Measurements from ENCODE around the gene WSB1.

WSB1 gene

GRCh38 chr17:27303734-27304133 lies 9.8 kb downstream of the WSB1 start:
- H3K27ac ChIP-seq (ENCODE audit: low read length, poor library complexity, severe bottlenecking), result no peak overlapping the region
- no peak for DNase-seq
- H3K79me1 ChIP-seq (replicated peaks; ENCODE audit: low read length, poor library complexity, severe bottlenecking), result peaks cover 3% of the 10 kb centered on the region
- H3K4me3 ChIP-seq (ENCODE audit: insufficient read depth in 1 of 2, low read depth in 1 of 2, low read length in 2 of 2), result no peak overlapping the region
- H3K9ac ChIP-seq (ENCODE audit: low read length), result no peak overlapping the region
- H4K91ac ChIP-seq (ENCODE audit: low read length), result no peak overlapping the region
- H3K18ac ChIP-seq (ENCODE audit: low read depth in 1 of 2, low read length in 2 of 2), result no peak overlapping the region
- H2BK120ac ChIP-seq (ENCODE audit: low read depth, low read length), result no peak overlapping the region
- H2AFZ ChIP-seq (ENCODE audit: low read depth, low read length), result no peak overlapping the region
- no peak overlapping the region for H4K8ac ChIP-seq (ENCODE audit: low read length)
- no peaks in the 10 kb centered on the region for H3K9me3 ChIP-seq (ENCODE audit: control insufficient read depth, low read length)
- H3K4me1 ChIP-seq (ENCODE audit: control insufficient read depth, insufficient read depth, low read depth, low read length), result peaks cover 4% of the 10 kb centered on the region
- no peak overlapping the region for H2BK12ac ChIP-seq (ENCODE audit: low read length in 2 of 2)
- no peak overlapping the region for H3K23ac ChIP-seq (ENCODE audit: low read length in 2 of 2)
- 100% methylated on average over 2 of the region's 2 CpGs for WGBS
- H3K4me2 ChIP-seq (ENCODE audit: low read length, poor library complexity, severe bottlenecking), result no peak overlapping the region
- no peaks in the 10 kb centered on the region for H3K27me3 ChIP-seq (ENCODE audit: control insufficient read depth in 1 of 2, insufficient read depth in 1 of 2, low read length in 2 of 2)
- peaks cover 6 to 58% of the 10 kb centered on the region in 2 experiments for H3K36me3 ChIP-seq (ENCODE audit: control insufficient read depth in 1 of 2, insufficient read depth in 2 of 2, low read depth in 1 of 2, low read length in 2 of 2)
- H2BK5ac ChIP-seq (ENCODE audit: low read depth, low read length, poor library complexity, severe bottlenecking), result no peak overlapping the region
- H3K14ac ChIP-seq (ENCODE audit: low read length in 2 of 2), result no peak overlapping the region
- no peak overlapping the region for H2BK15ac ChIP-seq (ENCODE audit: low read depth, poor library complexity, severe bottlenecking)
- H2AK5ac ChIP-seq (ENCODE audit: low read length, severe bottlenecking), result no peak overlapping the region
- no peak overlapping the region for H3K4ac ChIP-seq (ENCODE audit: low read depth in 1 of 2, low read length in 2 of 2)

GRCh38 chr17:27306276-27306835 lies 12.4 kb downstream of the WSB1 start:
- Histone ChIP-seq H3K36me3 (ENCODE audit: control insufficient read depth in 1 of 2, insufficient read depth in 2 of 2, low read depth in 1 of 2, low read length in 2 of 2) (peaks cover 12 to 83% of the 10 kb centered on the region in 2 experiments), H3K4me1 (ENCODE audit: control insufficient read depth, insufficient read depth, low read depth, low read length) (peaks cover 3% of the 10 kb centered on the region), H2BK5ac (ENCODE audit: low read depth, low read length, poor library complexity, severe bottlenecking) (no peak overlapping the region), H2AK5ac (ENCODE audit: low read length, severe bottlenecking) (no peak overlapping the region), H2AFZ (ENCODE audit: low read depth, low read length) (no peak overlapping the region), H3K4me3 (ENCODE audit: insufficient read depth in 1 of 2, low read depth in 1 of 2, low read length in 2 of 2) (no peak overlapping the region), H3K4me2 (ENCODE audit: low read length, poor library complexity, severe bottlenecking) (no peak overlapping the region), H3K9ac (ENCODE audit: low read length) (no peak overlapping the region), H3K79me1 (replicated peaks; ENCODE audit: low read length, poor library complexity, severe bottlenecking) (peaks cover 9% of the 10 kb centered on the region), H4K91ac (ENCODE audit: low read length) (no peak overlapping the region), H3K9me3 (ENCODE audit: control insufficient read depth, low read length) (no peaks in the 10 kb centered on the region), H3K14ac (ENCODE audit: low read length in 2 of 2) (no peak overlapping the region), H4K8ac (ENCODE audit: low read length) (no peak overlapping the region), H2BK120ac (ENCODE audit: low read depth, low read length) (no peak overlapping the region), H3K4ac (ENCODE audit: low read depth in 1 of 2, low read length in 2 of 2) (no peak overlapping the region), H3K23ac (ENCODE audit: low read length in 2 of 2) (no peak overlapping the region), H2BK15ac (ENCODE audit: low read depth, poor library complexity, severe bottlenecking) (no peak overlapping the region), H3K27ac (ENCODE audit: low read length, poor library complexity, severe bottlenecking) (no peak overlapping the region), H2BK12ac (ENCODE audit: low read length in 2 of 2) (no peak overlapping the region), H3K18ac (ENCODE audit: low read depth in 1 of 2, low read length in 2 of 2) (no peak overlapping the region), H3K27me3 (ENCODE audit: control insufficient read depth in 1 of 2, insufficient read depth in 1 of 2, low read length in 2 of 2) (no peaks in the 10 kb centered on the region)
- 98% methylated on average over 4 of the region's 7 CpGs for WGBS
- DNase-seq, result no peak

DNA sequence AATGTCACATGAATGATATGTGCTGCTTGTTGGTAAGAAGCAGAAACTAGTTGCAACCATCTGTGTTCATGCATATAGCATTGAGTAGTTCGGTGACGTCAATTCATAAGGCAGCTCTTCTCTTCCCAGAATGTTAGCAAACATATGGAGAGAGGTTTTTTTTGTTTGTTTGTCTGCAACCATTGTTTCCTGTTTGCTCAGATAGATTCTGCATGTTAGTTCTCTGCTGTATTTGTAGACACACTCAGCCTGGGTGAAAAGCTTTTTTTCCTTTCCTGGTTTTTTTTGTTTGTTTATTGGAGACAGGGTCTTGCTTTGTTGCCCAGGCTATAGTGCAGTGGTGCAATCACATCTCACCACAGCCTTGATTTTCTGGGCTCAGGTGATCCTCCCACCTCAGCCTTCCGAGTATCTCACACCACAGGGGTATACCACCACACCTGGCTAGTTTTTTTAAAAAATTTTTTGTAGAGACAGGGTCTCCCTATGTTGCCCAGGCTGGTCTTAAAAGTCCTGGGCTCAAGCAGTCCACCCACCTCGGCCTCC lies 16.7 kb downstream of the WSB1 start:
- no peak overlapping the region for H3K23ac ChIP-seq (ENCODE audit: low read length in 2 of 2)
- no peak overlapping the region for H2AK5ac ChIP-seq (ENCODE audit: low read length, severe bottlenecking)
- H2BK5ac ChIP-seq (ENCODE audit: low read depth, low read length, poor library complexity, severe bottlenecking), result no peak overlapping the region
- H2AFZ ChIP-seq (ENCODE audit: low read depth, low read length), result no peak overlapping the region
- H3K14ac ChIP-seq (ENCODE audit: low read length in 2 of 2), result no peak overlapping the region
- H3K4ac ChIP-seq (ENCODE audit: low read depth in 1 of 2, low read length in 2 of 2), result no peak overlapping the region
- no peak overlapping the region for H4K8ac ChIP-seq (ENCODE audit: low read length)
- H2BK15ac ChIP-seq (ENCODE audit: low read depth, poor library complexity, severe bottlenecking), result no peak overlapping the region
- peaks cover 6% of the 10 kb centered on the region for H3K4me1 ChIP-seq (ENCODE audit: control insufficient read depth, insufficient read depth, low read depth, low read length)
- no peak for DNase-seq
- no peak overlapping the region for H3K27ac ChIP-seq (ENCODE audit: low read length, poor library complexity, severe bottlenecking)
- no peaks in the 10 kb centered on the region for H3K27me3 ChIP-seq (ENCODE audit: control insufficient read depth in 1 of 2, insufficient read depth in 1 of 2, low read length in 2 of 2)
- peak overlapping the region; percentile 34 for H2BK120ac ChIP-seq (ENCODE audit: low read depth, low read length)
- H3K4me2 ChIP-seq (ENCODE audit: low read length, poor library complexity, severe bottlenecking), result no peak overlapping the region
- no peak overlapping the region for H3K9ac ChIP-seq (ENCODE audit: low read length)
- H3K4me3 ChIP-seq (ENCODE audit: insufficient read depth in 1 of 2, low read depth in 1 of 2, low read length in 2 of 2), result no peak overlapping the region
- no peak overlapping the region for H2BK12ac ChIP-seq (ENCODE audit: low read length in 2 of 2)
- no peak overlapping the region for H3K18ac ChIP-seq (ENCODE audit: low read depth in 1 of 2, low read length in 2 of 2)
- no peak overlapping the region for H4K91ac ChIP-seq (ENCODE audit: low read length)
- peaks cover 22 to 96% of the 10 kb centered on the region in 2 experiments for H3K36me3 ChIP-seq (ENCODE audit: control insufficient read depth in 1 of 2, insufficient read depth in 2 of 2, low read depth in 1 of 2, low read length in 2 of 2)
- H3K9me3 ChIP-seq (ENCODE audit: control insufficient read depth, low read length), result no peaks in the 10 kb centered on the region
- 95% methylated on average over 3 of the region's 4 CpGs for WGBS
- peaks cover 15% of the 10 kb centered on the region for H3K79me1 ChIP-seq (replicated peaks; ENCODE audit: low read length, poor library complexity, severe bottlenecking)

- peaks cover 34 to 88% of the 10 kb centered on the region in 2 experiments for H3K36me3 ChIP-seq (ENCODE audit: control insufficient read depth in 1 of 2, insufficient read depth in 2 of 2, low read depth in 1 of 2, low read length in 2 of 2)
- no peak overlapping the region for H4K8ac ChIP-seq (ENCODE audit: low read length)
- no peaks in the 10 kb centered on the region for H3K9me3 ChIP-seq (ENCODE audit: control insufficient read depth, low read length)
- no peak overlapping the region for H2AK5ac ChIP-seq (ENCODE audit: low read length, severe bottlenecking)
- no peak overlapping the region for H3K23ac ChIP-seq (ENCODE audit: low read length in 2 of 2)
- peaks cover 9% of the 10 kb centered on the region for H3K4me1 ChIP-seq (ENCODE audit: control insufficient read depth, insufficient read depth, low read depth, low read length)
- no peak overlapping the region for H3K14ac ChIP-seq (ENCODE audit: low read length in 2 of 2)
- H2AFZ ChIP-seq (ENCODE audit: low read depth, low read length), result no peak overlapping the region
- DNase-seq, result no peak
- no peak overlapping the region for H3K9ac ChIP-seq (ENCODE audit: low read length)
- no peak overlapping the region for H4K91ac ChIP-seq (ENCODE audit: low read length)
- H2BK120ac ChIP-seq (ENCODE audit: low read depth, low read length), result no peak overlapping the region
- H2BK5ac ChIP-seq (ENCODE audit: low read depth, low read length, poor library complexity, severe bottlenecking), result no peak overlapping the region
- no peak overlapping the region for H3K18ac ChIP-seq (ENCODE audit: low read depth in 1 of 2, low read length in 2 of 2)
- H2BK15ac ChIP-seq (ENCODE audit: low read depth, poor library complexity, severe bottlenecking), result no peak overlapping the region
- no peak overlapping the region for H3K4me3 ChIP-seq (ENCODE audit: insufficient read depth in 1 of 2, low read depth in 1 of 2, low read length in 2 of 2)
- H3K4ac ChIP-seq (ENCODE audit: low read depth in 1 of 2, low read length in 2 of 2), result no peak overlapping the region
- no peak overlapping the region for H2BK12ac ChIP-seq (ENCODE audit: low read length in 2 of 2)
- WGBS, result no CpG with 5 or more reads among the region's 1 CpG
- no peaks in the 10 kb centered on the region for H3K27me3 ChIP-seq (ENCODE audit: control insufficient read depth in 1 of 2, insufficient read depth in 1 of 2, low read length in 2 of 2)
- peaks cover 19% of the 10 kb centered on the region for H3K79me1 ChIP-seq (replicated peaks; ENCODE audit: low read length, poor library complexity, severe bottlenecking)
- H3K4me2 ChIP-seq (ENCODE audit: low read length, poor library complexity, severe bottlenecking), result no peak overlapping the region
- H3K27ac ChIP-seq (ENCODE audit: low read length, poor library complexity, severe bottlenecking), result no peak overlapping the region
Measured at GRCh38 chr17:27313301-27313700, 19.4 kb downstream of the WSB1 start.

Measured in mesenchymal stem cell (in vitro differentiated cells and primary cell).